22Rv1 (cell line): ENCODE data around the gene PI4K2A.

Experiments used
- H3K27ac ChIP-seq: fragments of 450-650 bp; 2 replicates; pipeline ENCODE4 v1.5.1; 2017
- CTCF ChIP-seq: fragments of 450-650 bp; IDR thresholded peaks from 2 replicates; pipeline ENCODE4 v1.5.1; 2017; ENCODE audit warnings: mild to moderate bottlenecking
- ZFX ChIP-seq: fragments of 450-650 bp; IDR thresholded peaks from 2 replicates; pipeline ENCODE4 v1.6.1; 2017; ENCODE audit warnings: antibody characterized with exemption, borderline replicate concordance

PI4K2A gene

GRCh38 chr10:97599272-97599619 is 41.2 kb upstream of the PI4K2A start:
- H3K27ac ChIP-seq, result no peak overlapping the region
- TF ChIP-seq CTCF (no peak), ZFX (no peak)

GRCh38 chr10:97600616-97601015 is 39.9 kb upstream of the PI4K2A start:
- TF ChIP-seq CTCF (no peak), ZFX (no peak)
- H3K27ac ChIP-seq, result no peak overlapping the region

GRCh38 chr10:97601268-97602215 is 38.9 kb upstream of the PI4K2A start:
- TF ChIP-seq ZFX (no peak), CTCF (no peak)
- H3K27ac ChIP-seq, result no peak overlapping the region

- H3K27ac ChIP-seq, result no peak overlapping the region
- TF ChIP-seq ZFX, result no peak
- no peak for TF ChIP-seq CTCF
These were observed 33.3 kb upstream of the PI4K2A start for GRCh38 chr10:97607095-97607636.

GRCh38 chr10:97608991-97609561 is 31.4 kb upstream of the PI4K2A start:
- TF ChIP-seq CTCF (no peak), ZFX (no peak)
- no peak overlapping the region for H3K27ac ChIP-seq

GRCh38 chr10:97611473-97611872 is 29.0 kb upstream of the PI4K2A start:
- no peak overlapping the region for H3K27ac ChIP-seq
- TF ChIP-seq ZFX (no peak), CTCF (no peak)

- peak; percentile 39 for TF ChIP-seq CTCF
- no peak for TF ChIP-seq ZFX
- no peak overlapping the region for H3K27ac ChIP-seq
These were observed 28.1 kb upstream of the PI4K2A start for GRCh38 chr10:97612386-97612785.
